ENCODE measurements around the gene GNAS-AS1.

DNA sequence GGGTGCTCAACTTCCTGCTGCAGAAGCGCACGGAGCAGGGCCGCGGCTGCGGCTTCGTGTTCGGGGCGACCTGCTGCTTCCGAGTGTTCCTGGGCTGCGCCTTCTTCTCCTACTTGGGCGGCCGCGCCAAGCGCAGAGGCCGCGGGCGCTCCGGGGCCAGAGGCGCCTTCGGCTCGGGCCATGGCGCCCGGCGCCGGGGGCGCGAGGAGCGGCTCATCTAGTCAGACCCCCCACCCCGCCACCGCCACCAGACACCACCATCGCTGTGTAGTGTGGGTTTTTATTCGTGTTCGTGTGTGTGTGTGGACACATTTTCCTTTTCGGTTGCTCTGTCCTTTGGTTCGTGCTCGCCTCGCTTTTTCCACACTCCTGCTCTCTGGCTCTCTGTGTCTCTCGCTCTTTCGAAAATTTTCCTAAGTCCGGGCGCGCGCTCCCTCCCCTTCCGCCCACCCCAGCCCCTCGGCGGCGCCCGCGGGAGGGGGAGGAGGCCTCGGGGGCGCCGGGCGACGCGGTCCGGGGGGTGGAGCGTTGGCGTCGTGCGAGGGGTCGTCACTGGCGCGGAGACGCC lies 39.9 kb upstream of the GNAS-AS1 start:
- no peak for TF ChIP-seq EZH2 (IDR thresholded peaks at IDR 0.05; ENCODE audit: borderline replicate concordance, insufficient read depth, low read depth, low read length, poor library complexity, severe bottlenecking)
- TF ChIP-seq, protein P1, sequence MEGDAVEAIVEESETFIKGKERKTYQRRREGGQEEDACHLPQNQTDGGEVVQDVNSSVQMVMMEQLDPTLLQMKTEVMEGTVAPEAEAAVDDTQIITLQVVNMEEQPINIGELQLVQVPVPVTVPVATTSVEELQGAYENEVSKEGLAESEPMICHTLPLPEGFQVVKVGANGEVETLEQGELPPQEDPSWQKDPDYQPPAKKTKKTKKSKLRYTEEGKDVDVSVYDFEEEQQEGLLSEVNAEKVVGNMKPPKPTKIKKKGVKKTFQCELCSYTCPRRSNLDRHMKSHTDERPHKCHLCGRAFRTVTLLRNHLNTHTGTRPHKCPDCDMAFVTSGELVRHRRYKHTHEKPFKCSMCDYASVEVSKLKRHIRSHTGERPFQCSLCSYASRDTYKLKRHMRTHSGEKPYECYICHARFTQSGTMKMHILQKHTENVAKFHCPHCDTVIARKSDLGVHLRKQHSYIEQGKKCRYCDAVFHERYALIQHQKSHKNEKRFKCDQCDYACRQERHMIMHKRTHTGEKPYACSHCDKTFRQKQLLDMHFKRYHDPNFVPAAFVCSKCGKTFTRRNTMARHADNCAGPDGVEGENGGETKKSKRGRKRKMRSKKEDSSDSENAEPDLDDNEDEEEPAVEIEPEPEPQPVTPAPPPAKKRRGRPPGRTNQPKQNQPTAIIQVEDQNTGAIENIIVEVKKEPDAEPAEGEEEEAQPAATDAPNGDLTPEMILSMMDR (IDR thresholded peaks at IDR 0.05), result no peak

Measured in B cell (primary cell).